Measurements from ENCODE around the gene ZNF610.
"Not testable (repeated sequence)": the region's sequence is repeated elsewhere in the genome, so short reads cannot be mapped to it uniquely, and the experiment has no call there.

The ZNF610 gene

GRCh38 chr19:52336117-52336790 lies at the start of gene ZNF610:
Gene ZNF610 (plus strand): TSS chr19:52336243. CDS start chr19:52349173, 12,930 bp downstream.
- peak; percentile 72 to 75 for DNase-seq (ENCODE audit: low read depth in 2 of 2, low spot score in 1 of 2)

GRCh38 chr19:52286256-52286655 lies 49.8 kb upstream of the ZNF610 start:
- DNase-seq (ENCODE audit: low read depth in 2 of 2, low spot score in 1 of 2): no peak

GRCh38 chr19:52291781-52292180 lies 44.3 kb upstream of the ZNF610 start:
- DNase-seq (ENCODE audit: low read depth in 2 of 2, low spot score in 1 of 2): no peak

GRCh38 chr19:52292946-52293345 lies 43.1 kb upstream of the ZNF610 start:
- DNase-seq (ENCODE audit: low read depth in 2 of 2, low spot score in 1 of 2): not testable (repeated sequence)

- DNase-seq (ENCODE audit: low read depth in 2 of 2, low spot score in 1 of 2): no peak
Observed at GRCh38 chr19:52296400-52296772, 39.7 kb upstream of the ZNF610 start.

GRCh38 chr19:52296773-52297600 lies 39.1 kb upstream of the ZNF610 start, which contains the start of gene ZNF480:
Gene ZNF480 (plus strand): TSS chr19:52297169. CDS start chr19:52300413, 3,244 bp downstream.
- peak; percentile 62 to 71 for DNase-seq (ENCODE audit: low read depth in 2 of 2, low spot score in 1 of 2)

- no peak for DNase-seq (ENCODE audit: low read depth in 2 of 2, low spot score in 1 of 2)
Observed at GRCh38 chr19:52297601-52298364, 38.3 kb upstream of the ZNF610 start.

GRCh38 chr19:52307275-52307674 lies 28.8 kb upstream of the ZNF610 start:
- no peak for DNase-seq (ENCODE audit: low read depth in 2 of 2, low spot score in 1 of 2)

GRCh38 chr19:52322429-52322828 lies 13.6 kb upstream of the ZNF610 start:
- DNase-seq (ENCODE audit: low read depth in 2 of 2, low spot score in 1 of 2): no peak

GRCh38 chr19:52331757-52332156 lies 4.3 kb upstream of the ZNF610 start:
- no peak for DNase-seq (ENCODE audit: low read depth in 2 of 2, low spot score in 1 of 2)

- no peak for DNase-seq (ENCODE audit: low read depth in 2 of 2, low spot score in 1 of 2)
Observed at GRCh38 chr19:52335768-52336116, 301 bp upstream of the ZNF610 start.

GRCh38 chr19:52336791-52337381 lies 843 bp downstream of the ZNF610 start:
- DNase-seq (ENCODE audit: low read depth in 2 of 2, low spot score in 1 of 2): no peak

- not testable (repeated sequence) for DNase-seq (ENCODE audit: low read depth in 2 of 2, low spot score in 1 of 2)
Observed at GRCh38 chr19:52339022-52339421, 3.0 kb downstream of the ZNF610 start.

- DNase-seq (ENCODE audit: low read depth in 2 of 2, low spot score in 1 of 2): no peak
Observed at GRCh38 chr19:52343548-52343947, 7.5 kb downstream of the ZNF610 start.

- DNase-seq (ENCODE audit: low read depth in 2 of 2, low spot score in 1 of 2): no peak
Observed at GRCh38 chr19:52345162-52345561, 9.1 kb downstream of the ZNF610 start.

GRCh38 chr19:52351512-52351911 lies 15.5 kb downstream of the ZNF610 start:
- no peak for DNase-seq (ENCODE audit: low read depth in 2 of 2, low spot score in 1 of 2)

- no peak for DNase-seq (ENCODE audit: low read depth in 2 of 2, low spot score in 1 of 2)
Observed at GRCh38 chr19:52366414-52366824, 30.4 kb downstream of the ZNF610 start.

- DNase-seq (ENCODE audit: low read depth in 2 of 2, low spot score in 1 of 2): peak; percentile 86 to 89
Observed at GRCh38 chr19:52369559-52370340, 33.7 kb downstream of the ZNF610 start, which contains the start of gene ZNF880. Gene ZNF880 (plus strand): TSS chr19:52369923. CDS start chr19:52369966, 43 bp downstream.

GRCh38 chr19:52370341-52370710 lies 34.3 kb downstream of the ZNF610 start:
- DNase-seq (ENCODE audit: low read depth in 2 of 2, low spot score in 1 of 2): no peak

GRCh38 chr19:52391135-52391534 lies 55.1 kb downstream of the ZNF610 start:
- DNase-seq (ENCODE audit: low read depth in 2 of 2, low spot score in 1 of 2): no peak
